OCI-LY7 (cell line): ENCODE measurements around the gene USP6NL. TPM values are rescaled to one million over a fixed set of nuclear protein-coding genes. Genes with fewer than 3 reads are reported as not detected.

Experiments
- BruUV-seq: library from RNA; stranded (reverse); fragments of 400-500 nt; replicated peaks from 2 replicates; lab custom pipeline; 2021; lab: Mats Ljungman, UMichigan
- CTCF ChIA-PET: fragments of 300-600 bp; sonication (Branson Sonifier 250); formaldehyde crosslinking; loops from one replicate; lab custom pipeline; 2022; ENCODE audit warnings: antibody characterized with exemption; ENCODE audit not compliant: unreplicated experiment; lab: Charles Lee
- POLR2A ChIA-PET: fragments of 300-600 bp; sonication (Branson Sonifier 250); formaldehyde crosslinking; loops from one replicate; lab custom pipeline; 2022; ENCODE audit warnings: antibody characterized with exemption; lab: Charles Lee
- DNase-seq: peaks from one replicate; pipeline ENCODE4 v3.0.0-alpha.2; 2015; ENCODE audit warnings: low spot score
- H2AFZ ChIP-seq: fragments of 200-600 bp; sonication (generic), shearing (Covaris generic); 2 replicates; pipeline ENCODE4 v1.6.1; 2014; ENCODE audit warnings: mild to moderate bottlenecking, antibody characterized with exemption, low read length, moderate library complexity
- H3K27ac ChIP-seq: fragments of 200-600 bp; sonication (generic); 2 replicates; pipeline ENCODE4 v1.5.1; 2014; ENCODE audit warnings: mixed run types, low read depth, mild to moderate bottlenecking, moderate library complexity, low read length, inconsistent platforms; ENCODE audit not compliant: poor library complexity, severe bottlenecking
- H3K36me3 ChIP-seq: fragments of 200-600 bp; sonication (generic); 2 replicates; pipeline ENCODE4 v1.6.1; 2014; ENCODE audit warnings: mild to moderate bottlenecking, antibody characterized with exemption, low read length, moderate library complexity, mixed read lengths; ENCODE audit not compliant: insufficient read depth
- H3K4me1 ChIP-seq: fragments of 200-600 bp; sonication (generic); 2 replicates; pipeline ENCODE4 v1.5.1; 2014; ENCODE audit warnings: mild to moderate bottlenecking, low read length; ENCODE audit not compliant: insufficient read depth, poor library complexity, severe bottlenecking
- H3K4me2 ChIP-seq: fragments of 200-600 bp; sonication (generic); 2 replicates; pipeline ENCODE4 v1.6.1; 2014; ENCODE audit warnings: mild to moderate bottlenecking, low read length
- H3K4me3 ChIP-seq: fragments of 200-600 bp; sonication (generic); 2 replicates; pipeline ENCODE4 v1.5.1; 2014; ENCODE audit warnings: mild to moderate bottlenecking, low read depth, low read length; ENCODE audit not compliant: poor library complexity, severe bottlenecking
- H3K79me2 ChIP-seq: fragments of 200-600 bp; sonication (generic); 2 replicates; pipeline ENCODE4 v1.6.1; 2016; ENCODE audit warnings: low read depth, mild to moderate bottlenecking, low read length, moderate library complexity, mixed read lengths; ENCODE audit not compliant: insufficient read depth
- H3K9me2 ChIP-seq: fragments of 200-600 bp; sonication (generic); 2 replicates; pipeline ENCODE4 v1.6.1; 2016; ENCODE audit warnings: mild to moderate bottlenecking, low read length, mixed read lengths; ENCODE audit not compliant: insufficient read depth
- H3K9me3 ChIP-seq: fragments of 200-600 bp; sonication (generic); 2 replicates; pipeline ENCODE4 v1.6.1; 2014; ENCODE audit warnings: mild to moderate bottlenecking, mixed run types, low read length, mixed read lengths
- H4K20me1 ChIP-seq: fragments of 200-600 bp; sonication (generic); 2 replicates; pipeline ENCODE4 v1.6.1; 2014; ENCODE audit warnings: mild to moderate bottlenecking, antibody characterized with exemption, low read length, moderate library complexity, mixed read lengths; ENCODE audit not compliant: insufficient read depth
- EZH2phosphoT487 ChIP-seq: fragments of 200-600 bp; sonication (generic); IDR thresholded peaks from 2 replicates; pipeline ENCODE4 v1.6.1; 2018; ENCODE audit warnings: low read depth, borderline replicate concordance, mild to moderate bottlenecking, mixed run types, antibody characterized with exemption, low read length, moderate library complexity, mixed read lengths
- intact Hi-C: fragments of 100-400 bp; cut with micrococcal nuclease; formaldehyde crosslinking; loops from one replicate; pipeline ENCODE4 v1.10.0; 2022; ENCODE audit not compliant: unreplicated experiment
- total RNA-seq, 2 experiments: library from RNA; depleted of rRNA in 1 of 2; stranded (reverse); fragments of >200 nt in 1 of 2; shearing (Covaris generic) in 1 of 2; gene quantifications; 2 replicates each; pipeline ENCODE4 v1.2.3, GENCODE V29; 2014 to 2022
- TF ChIP-seq, protein P1 (sequence below): fragments of 200-600 bp; sonication (generic); conservative IDR thresholded peaks from 2 replicates; pipeline ENCODE4 v1.5.1; 2014; ENCODE audit warnings: mild to moderate bottlenecking, antibody characterized with exemption, low read length, moderate library complexity, mixed read lengths

The USP6NL gene
- total RNA-seq, 2 experiments from 2014 or later, result 41.7 to 59.7 TPM

DNA sequence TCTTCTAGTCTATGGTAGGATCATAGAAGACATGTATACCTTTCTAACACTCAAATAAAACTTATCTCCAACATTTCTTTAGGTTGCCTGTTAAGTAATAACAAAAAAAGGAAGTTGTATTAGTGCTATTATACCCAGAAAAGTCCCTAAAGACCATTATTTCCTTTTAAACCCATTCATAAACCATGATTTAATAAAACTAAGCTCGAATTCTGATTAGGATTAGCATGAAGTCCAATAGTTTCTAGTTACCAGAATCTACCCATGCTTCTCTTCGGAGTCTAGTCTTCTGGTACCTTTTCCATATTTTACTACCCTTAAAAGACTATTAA is 62.7 kb downstream of the USP6NL start:
- Histone ChIP-seq H3K4me3 (no peak overlapping the region), H3K4me2 (peak overlapping the region; percentile 8), H3K4me1 (peaks cover 57% of the 10 kb centered on the region), H3K79me2 (peaks cover 99% of the 10 kb centered on the region), H3K9me2 (no peaks in the 10 kb centered on the region), H2AFZ (no peak overlapping the region), H3K36me3 (peaks cover 45% of the 10 kb centered on the region), H3K9me3 (peaks cover 7% of the 10 kb centered on the region; the same call in 1 of the 2 replicates), H4K20me1 (peaks cover 8% of the 10 kb centered on the region), H3K27ac (no peak overlapping the region)
- POLR2A ChIA-PET, result interaction anchor here (0.6 to 3.6 kb wide), 15 partner anchors 8 to 137 kb away, joined by 3 to 21 read pairs (median 5); no protein-coding TSS in a partner anchor
- intact Hi-C loops, result no loop called here
- CTCF ChIA-PET, result interaction anchor here (1.1 kb wide), 1 partner anchor 12 kb away, joined by 3 read pairs; no protein-coding TSS in a partner anchor
- no peak for TF ChIP-seq EZH2phosphoT487
- TF ChIP-seq, protein P1, sequence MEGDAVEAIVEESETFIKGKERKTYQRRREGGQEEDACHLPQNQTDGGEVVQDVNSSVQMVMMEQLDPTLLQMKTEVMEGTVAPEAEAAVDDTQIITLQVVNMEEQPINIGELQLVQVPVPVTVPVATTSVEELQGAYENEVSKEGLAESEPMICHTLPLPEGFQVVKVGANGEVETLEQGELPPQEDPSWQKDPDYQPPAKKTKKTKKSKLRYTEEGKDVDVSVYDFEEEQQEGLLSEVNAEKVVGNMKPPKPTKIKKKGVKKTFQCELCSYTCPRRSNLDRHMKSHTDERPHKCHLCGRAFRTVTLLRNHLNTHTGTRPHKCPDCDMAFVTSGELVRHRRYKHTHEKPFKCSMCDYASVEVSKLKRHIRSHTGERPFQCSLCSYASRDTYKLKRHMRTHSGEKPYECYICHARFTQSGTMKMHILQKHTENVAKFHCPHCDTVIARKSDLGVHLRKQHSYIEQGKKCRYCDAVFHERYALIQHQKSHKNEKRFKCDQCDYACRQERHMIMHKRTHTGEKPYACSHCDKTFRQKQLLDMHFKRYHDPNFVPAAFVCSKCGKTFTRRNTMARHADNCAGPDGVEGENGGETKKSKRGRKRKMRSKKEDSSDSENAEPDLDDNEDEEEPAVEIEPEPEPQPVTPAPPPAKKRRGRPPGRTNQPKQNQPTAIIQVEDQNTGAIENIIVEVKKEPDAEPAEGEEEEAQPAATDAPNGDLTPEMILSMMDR, result no peak
- no TSS peak for BruUV-seq
- no peak for DNase-seq

DNA sequence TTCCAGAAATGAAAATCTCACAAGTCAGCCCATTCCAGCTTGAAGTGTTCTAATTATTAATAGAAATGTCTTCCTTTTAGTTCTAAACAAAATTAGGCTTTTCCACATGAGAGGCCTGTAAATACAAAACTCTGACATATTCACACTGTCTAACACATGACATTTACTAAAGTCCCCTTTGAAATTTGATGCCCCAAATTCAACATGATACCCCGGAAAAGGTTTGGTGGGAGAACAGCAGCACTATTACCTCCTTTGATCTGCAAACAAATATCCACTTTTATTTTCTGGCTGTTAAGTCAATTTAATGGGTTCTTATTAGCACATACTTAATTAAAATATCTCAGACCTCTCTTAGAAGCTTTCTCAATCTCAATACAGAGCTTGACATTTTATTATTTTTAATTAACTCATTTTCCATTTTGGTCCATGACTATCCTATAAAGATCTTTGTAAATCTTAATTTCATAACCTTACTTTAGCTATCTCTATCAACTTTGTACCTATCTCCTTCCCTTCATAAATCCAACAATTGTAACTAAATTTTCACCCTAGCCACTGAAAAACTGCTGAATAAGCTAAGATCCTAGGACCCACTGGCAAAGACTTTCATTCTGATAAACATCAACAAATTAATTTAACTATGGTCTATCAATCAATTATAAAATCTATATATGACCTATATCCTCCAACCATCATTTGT is 63.2 kb downstream of the USP6NL start:
- BruUV-seq, result no TSS peak
- Histone ChIP-seq H4K20me1 (peaks cover 8% of the 10 kb centered on the region), H3K4me1 (peaks cover 52% of the 10 kb centered on the region), H3K9me3 (peaks cover 7% of the 10 kb centered on the region; the same call in 1 of the 2 replicates), H3K36me3 (peaks cover 41% of the 10 kb centered on the region), H2AFZ (no peak overlapping the region), H3K4me3 (no peak overlapping the region), H3K79me2 (peaks cover 94% of the 10 kb centered on the region), H3K27ac (no peak overlapping the region), H3K9me2 (no peaks in the 10 kb centered on the region), H3K4me2 (peak overlapping the region; percentile 8; the same call in 1 of the 2 replicates)
- ChIA-PET CTCF (interaction anchor here (1.1 kb wide), 1 partner anchor 12 kb away, joined by 3 read pairs; no protein-coding TSS in a partner anchor), POLR2A (interaction anchor here (0.6 to 3.6 kb wide), 15 partner anchors 9 to 60 kb away, joined by 3 to 21 read pairs (median 4); no protein-coding TSS in a partner anchor)
- TF ChIP-seq, protein P1, result no peak
- TF ChIP-seq EZH2phosphoT487, result no peak
- intact Hi-C loops, result no loop called here
- DNase-seq, result no peak

DNA sequence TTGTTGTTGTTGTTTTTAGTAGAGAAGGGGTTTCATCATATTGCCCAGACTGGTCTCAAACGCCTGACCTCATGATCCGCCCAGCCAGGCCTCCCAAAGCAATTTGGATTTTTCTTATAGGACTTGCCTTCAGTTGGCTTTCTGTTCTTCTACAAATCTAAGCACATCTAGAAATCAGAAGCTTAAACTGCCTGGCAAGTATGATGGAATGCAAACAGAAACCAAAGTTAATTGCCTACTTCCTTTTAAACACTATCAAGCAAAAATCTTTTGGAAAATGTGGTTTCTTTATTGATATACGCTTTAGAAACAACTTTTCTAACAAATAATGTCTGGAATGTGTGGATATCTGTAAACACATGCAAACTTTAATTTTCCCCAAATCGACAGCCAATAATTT is 64.9 kb downstream of the USP6NL start:
- peaks cover 8% of the 10 kb centered on the region for H4K20me1 ChIP-seq
- H3K9me3 ChIP-seq, result peaks cover 7% of the 10 kb centered on the region; the same call in 1 of the 2 replicates
- H3K9me2 ChIP-seq, result no peaks in the 10 kb centered on the region
- peaks cover 44% of the 10 kb centered on the region for H3K4me1 ChIP-seq
- CTCF ChIA-PET, result no interaction called here
- H3K4me3 ChIP-seq, result no peak overlapping the region
- no peak for TF ChIP-seq EZH2phosphoT487
- TF ChIP-seq, protein P1, result no peak
- no peak overlapping the region for H3K4me2 ChIP-seq
- POLR2A ChIA-PET, result interaction anchor here (2.7 kb wide), 1 partner anchor 62 kb away, joined by 18 read pairs; no protein-coding TSS in a partner anchor
- DNase-seq, result no peak
- no TSS peak for BruUV-seq
- intact Hi-C loops, result no loop called here
- H3K36me3 ChIP-seq, result peaks cover 34% of the 10 kb centered on the region
- H2AFZ ChIP-seq, result no peak overlapping the region
- peaks cover 94% of the 10 kb centered on the region for H3K79me2 ChIP-seq
- H3K27ac ChIP-seq, result no peak overlapping the region
